ENCODE data around the gene HSD17B7. TPM values are rescaled to one million over a fixed set of nuclear protein-coding genes. Genes with fewer than 3 reads are reported as not detected.

HSD17B7 gene
- polyA plus RNA-seq, 1 donor from 2014 or later: 26.6 TPM

GRCh38 chr1:162861625-162862024 is 71.1 kb downstream of the HSD17B7 start:
- H3K27ac Mint-ChIP-seq: no peak overlapping the region
- no peaks in the 10 kb centered on the region for H3K4me1 Mint-ChIP-seq
- peaks cover 9% of the 10 kb centered on the region for H3K27me3 Mint-ChIP-seq
- H3K9me3 Mint-ChIP-seq: peaks cover 0 to 3% (median 0%) of the 10 kb centered on the region in 3 donors
- H3K36me3 Mint-ChIP-seq: peaks cover 1% of the 10 kb centered on the region
- no peak overlapping the region for H3K4me3 Mint-ChIP-seq

Other genes starting within 250 kb of the HSD17B7 start
- 28.4 TPM for gene UAP1, start 229.0 kb upstream of the HSD17B7 start, polyA plus RNA-seq
- gene DDR2, start 158.2 kb upstream of the HSD17B7 start, polyA plus RNA-seq: 0.43 TPM
- not detected for gene CCDC190, start 70.5 kb downstream of the HSD17B7 start, polyA plus RNA-seq

All from IgD-negative memory B cell (primary cell).